Measurements from ENCODE around the gene DEPDC1. TPM values are rescaled to one million over a fixed set of nuclear protein-coding genes. Genes with fewer than 3 reads are reported as not detected.

The DEPDC1 gene
- total RNA-seq, 4 donors from 2014 or later = not detected

DNA sequence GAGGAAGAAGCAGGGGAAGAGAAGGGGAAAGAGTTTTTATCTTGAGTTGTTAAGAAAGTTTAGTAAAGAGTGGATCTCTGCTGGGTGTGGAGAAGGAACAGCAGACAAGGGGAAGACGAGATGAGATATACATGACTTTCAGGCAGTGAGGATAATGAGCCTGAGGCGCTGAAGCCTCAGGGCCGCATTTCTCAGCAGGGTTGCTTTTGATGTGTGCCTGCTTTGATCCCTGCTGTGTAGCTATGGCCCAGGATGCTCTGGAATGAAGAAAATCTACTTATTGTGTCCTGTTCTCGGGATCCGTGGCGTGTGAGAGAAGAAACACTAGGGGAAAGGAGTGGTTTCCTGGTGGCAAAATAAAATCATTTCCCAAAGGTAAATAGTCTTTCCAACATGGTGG, 32.0 kb downstream of the DEPDC1 start:
- Histone ChIP-seq H3K27me3 (no peaks in the 10 kb centered on the region), H3K4me3 (no peak overlapping the region), H3K36me3 (no peaks in the 10 kb centered on the region), H3K9me3 (peaks cover 0 to 17% (median 3%) of the 10 kb centered on the region in 4 donors), H3K4me1 (no peaks in the 10 kb centered on the region), H3K27ac (no peak overlapping the region)
- WGBS, 2 donors = 47 to 54% methylated on average over 6 of the region's 6 CpGs
- no peak for TF ChIP-seq EP300 (IDR thresholded peaks at IDR 0.05)
- TF ChIP-seq, protein P1, sequence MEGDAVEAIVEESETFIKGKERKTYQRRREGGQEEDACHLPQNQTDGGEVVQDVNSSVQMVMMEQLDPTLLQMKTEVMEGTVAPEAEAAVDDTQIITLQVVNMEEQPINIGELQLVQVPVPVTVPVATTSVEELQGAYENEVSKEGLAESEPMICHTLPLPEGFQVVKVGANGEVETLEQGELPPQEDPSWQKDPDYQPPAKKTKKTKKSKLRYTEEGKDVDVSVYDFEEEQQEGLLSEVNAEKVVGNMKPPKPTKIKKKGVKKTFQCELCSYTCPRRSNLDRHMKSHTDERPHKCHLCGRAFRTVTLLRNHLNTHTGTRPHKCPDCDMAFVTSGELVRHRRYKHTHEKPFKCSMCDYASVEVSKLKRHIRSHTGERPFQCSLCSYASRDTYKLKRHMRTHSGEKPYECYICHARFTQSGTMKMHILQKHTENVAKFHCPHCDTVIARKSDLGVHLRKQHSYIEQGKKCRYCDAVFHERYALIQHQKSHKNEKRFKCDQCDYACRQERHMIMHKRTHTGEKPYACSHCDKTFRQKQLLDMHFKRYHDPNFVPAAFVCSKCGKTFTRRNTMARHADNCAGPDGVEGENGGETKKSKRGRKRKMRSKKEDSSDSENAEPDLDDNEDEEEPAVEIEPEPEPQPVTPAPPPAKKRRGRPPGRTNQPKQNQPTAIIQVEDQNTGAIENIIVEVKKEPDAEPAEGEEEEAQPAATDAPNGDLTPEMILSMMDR (IDR thresholded peaks at IDR 0.05) = no peak
- no peak for TF ChIP-seq POLR2A (IDR thresholded peaks at IDR 0.05)
- DNase-seq (ENCODE audit: low spot score in 2 of 2) = no peak

DNA sequence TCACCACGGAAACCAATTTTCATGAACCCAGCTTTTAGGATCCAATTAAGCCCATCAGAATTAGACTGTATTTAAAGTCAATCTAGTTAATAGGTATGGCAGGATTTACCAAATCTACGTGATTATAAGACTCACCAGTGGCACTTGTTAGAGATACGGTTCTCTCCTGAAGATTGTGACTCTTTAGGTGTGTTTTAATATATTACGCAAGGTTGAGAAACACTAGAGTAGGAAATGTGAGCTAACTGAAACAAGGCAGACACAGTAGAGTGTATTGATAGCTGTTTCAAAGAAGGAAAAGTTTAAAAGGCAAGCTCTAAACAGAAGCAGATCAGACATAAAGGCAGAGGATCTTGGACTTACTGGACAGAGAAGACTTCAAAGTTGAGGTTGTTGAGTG, 35.9 kb downstream of the DEPDC1 start:
- Histone ChIP-seq H3K36me3 (no peaks in the 10 kb centered on the region), H3K27ac (no peak overlapping the region), H3K27me3 (no peaks in the 10 kb centered on the region), H3K9me3 (peaks cover 0 to 17% (median 3%) of the 10 kb centered on the region in 4 donors), H3K4me1 (no peaks in the 10 kb centered on the region), H3K4me3 (no peak overlapping the region)
- TF ChIP-seq POLR2A (IDR thresholded peaks at IDR 0.05) (no peak), EP300 (IDR thresholded peaks at IDR 0.05) (no peak)
- TF ChIP-seq, protein P1 (IDR thresholded peaks at IDR 0.05) = no peak
- 95 to 96% methylated on average over 4 of the region's 4 CpGs for WGBS, 2 donors
- DNase-seq (ENCODE audit: low spot score in 2 of 2) = no peak

DNA sequence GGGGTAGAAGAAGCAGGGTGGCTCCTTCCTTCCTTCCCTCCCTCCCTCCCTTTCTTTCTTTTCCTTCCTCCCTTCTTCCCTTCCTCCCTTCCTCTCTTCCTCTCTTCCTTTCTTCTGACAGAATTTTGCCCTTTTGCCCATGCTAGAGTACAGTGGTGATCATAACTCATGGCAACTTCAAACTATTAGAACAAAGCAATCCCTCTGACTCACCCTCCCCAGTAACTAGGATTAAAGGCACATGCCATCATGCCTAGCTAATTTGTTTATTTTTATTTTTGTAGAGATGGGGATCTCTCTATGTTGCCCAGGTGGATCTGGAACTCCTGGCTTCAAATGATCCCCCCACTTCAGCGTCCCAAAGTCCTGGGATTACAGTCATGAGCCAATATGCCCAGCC, 37.1 kb downstream of the DEPDC1 start:
- WGBS, 2 donors = 80 to 86% methylated on average over 1 of the region's 1 CpG

DNA sequence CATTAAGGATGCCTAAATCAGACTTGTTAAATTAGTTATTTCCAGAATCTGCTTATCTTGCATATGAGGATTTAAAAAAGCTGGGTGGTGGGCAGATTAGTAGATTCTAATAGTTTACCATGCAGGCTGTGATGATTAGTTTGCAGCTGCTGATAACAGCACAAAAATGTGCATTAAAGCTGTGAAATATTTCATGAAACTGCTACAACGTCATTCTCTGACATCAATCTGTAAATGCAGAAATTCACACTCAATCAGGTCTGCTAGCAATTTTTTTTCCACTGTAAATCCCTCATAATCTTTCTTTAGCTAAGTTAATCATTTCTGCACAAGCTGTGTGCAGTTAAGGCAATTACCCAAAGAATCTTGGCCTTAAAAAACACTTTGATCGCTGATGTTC, 37.8 kb downstream of the DEPDC1 start:
- Histone ChIP-seq H3K4me3 (no peak overlapping the region), H3K4me1 (no peaks in the 10 kb centered on the region), H3K36me3 (no peaks in the 10 kb centered on the region), H3K9me3 (peaks cover 0 to 13% (median 3%) of the 10 kb centered on the region in 4 donors), H3K27me3 (no peaks in the 10 kb centered on the region), H3K27ac (no peak overlapping the region)
- WGBS, 2 donors = 66 to 70% methylated on average over 2 of the region's 2 CpGs
- no peak for DNase-seq (ENCODE audit: low spot score in 2 of 2)
- TF ChIP-seq, protein P1 (IDR thresholded peaks at IDR 0.05) = no peak
- no peak for TF ChIP-seq POLR2A (IDR thresholded peaks at IDR 0.05)
- no peak for TF ChIP-seq EP300 (IDR thresholded peaks at IDR 0.05)

More for the DNA sequence above, 37.1 kb downstream of the DEPDC1 start:
- Histone ChIP-seq H3K27me3 (no peaks in the 10 kb centered on the region), H3K4me3 (no peak overlapping the region), H3K4me1 (no peaks in the 10 kb centered on the region), H3K36me3 (no peaks in the 10 kb centered on the region), H3K9me3 (peaks cover 0 to 17% (median 3%) of the 10 kb centered on the region in 4 donors), H3K27ac (no peak overlapping the region)
- no peak for DNase-seq (ENCODE audit: low spot score in 2 of 2)
- TF ChIP-seq, protein P1 (IDR thresholded peaks at IDR 0.05) = no peak
- TF ChIP-seq EP300 (IDR thresholded peaks at IDR 0.05) (no peak), POLR2A (IDR thresholded peaks at IDR 0.05) (no peak)

DNA sequence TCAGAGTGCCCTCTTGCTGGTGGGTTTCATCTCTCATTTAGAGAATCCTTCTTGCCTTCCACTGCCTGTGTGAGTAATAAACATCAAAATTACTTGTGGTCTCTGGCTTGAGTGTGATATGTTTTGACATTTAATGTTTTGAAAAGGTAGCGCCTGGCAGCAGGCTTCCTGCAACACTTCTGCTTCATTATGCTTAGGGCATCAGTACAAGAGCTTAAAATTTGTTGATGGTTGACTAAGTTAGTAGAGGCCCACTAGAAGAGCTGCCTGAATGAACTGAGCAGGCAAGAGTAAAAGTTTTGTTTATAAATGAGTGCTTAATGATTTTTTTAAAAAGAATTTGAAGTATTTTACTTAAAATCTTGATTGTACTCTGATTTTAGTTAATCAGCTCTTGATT, 40.7 kb downstream of the DEPDC1 start:
- Histone ChIP-seq H3K27ac (no peak overlapping the region), H3K4me3 (no peak overlapping the region), H3K4me1 (no peaks in the 10 kb centered on the region), H3K27me3 (no peaks in the 10 kb centered on the region), H3K36me3 (no peaks in the 10 kb centered on the region), H3K9me3 (no peaks in the 10 kb centered on the region)
- TF ChIP-seq, protein P1 (IDR thresholded peaks at IDR 0.05) = no peak
- TF ChIP-seq POLR2A (IDR thresholded peaks at IDR 0.05) = no peak
- TF ChIP-seq EP300 (IDR thresholded peaks at IDR 0.05) = no peak
- WGBS, 2 donors = 88 to 100% methylated on average over 1 of the region's 1 CpG
- no peak for DNase-seq (ENCODE audit: low spot score in 2 of 2)

All from tibial nerve (tissue), 4 donors.